Measurements from ENCODE around the gene ARRDC2.
A peak's percentile ranks its signal among the peaks of the same experiment; 100 is the strongest.
"Not testable (repeated sequence)": the region's sequence is repeated elsewhere in the genome, so short reads cannot be mapped to it uniquely, and the experiment has no call there.

The ARRDC2 gene

DNA sequence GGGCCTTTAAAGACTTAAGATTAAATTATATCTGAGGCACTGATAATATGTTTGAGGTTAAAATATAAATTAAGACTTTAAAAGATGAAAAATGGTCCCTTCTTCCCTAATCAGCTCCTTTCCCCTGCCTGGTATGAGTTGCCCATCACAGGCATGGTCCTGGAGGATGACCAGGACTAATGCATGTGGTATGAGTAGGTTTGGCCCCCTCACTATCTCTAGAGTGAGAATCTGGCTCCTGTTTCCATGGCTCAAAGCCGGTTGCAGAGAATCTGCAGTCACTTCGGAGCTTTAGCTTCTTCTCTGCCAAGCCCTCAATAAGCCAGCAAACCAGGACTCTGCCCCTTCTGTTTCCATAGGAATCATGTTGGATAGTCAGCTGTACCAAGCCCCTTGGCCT lies 24.1 kb downstream of the ARRDC2 start:
- not testable (repeated sequence) for H3K27me3 ChIP-seq (ENCODE audit: control insufficient read depth, insufficient read depth, low read length); H3K36me3 ChIP-seq (ENCODE audit: control insufficient read depth, insufficient read depth, low read length); H3K9ac ChIP-seq (ENCODE audit: low read length); H3K27ac ChIP-seq (ENCODE audit: low read depth, low read length); H3K4me1 ChIP-seq (ENCODE audit: control insufficient read depth, insufficient read depth, low read length); H3K4me3 ChIP-seq (ENCODE audit: low read length)

DNA sequence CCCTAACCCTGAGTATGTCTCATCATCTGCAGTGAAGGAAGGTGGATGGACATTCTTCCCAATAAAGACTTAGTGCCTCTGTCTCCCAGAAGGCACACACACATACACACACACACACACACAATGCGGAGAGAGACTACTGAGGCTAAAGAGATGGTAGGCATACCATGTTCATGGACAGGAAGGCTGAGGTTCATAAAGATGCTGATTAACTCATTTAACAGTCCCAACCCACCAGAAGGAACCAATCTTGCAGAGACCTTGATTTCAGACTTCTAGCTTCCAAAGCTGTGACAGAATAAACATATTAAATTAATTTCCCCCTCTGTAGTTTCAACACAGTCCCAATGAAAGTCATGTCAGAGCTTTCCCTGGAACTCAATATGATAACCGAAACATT lies 33.1 kb downstream of the ARRDC2 start:
- H3K27me3 ChIP-seq (ENCODE audit: control insufficient read depth, insufficient read depth, low read length), result no peaks in the 10 kb centered on the region
- H3K36me3 ChIP-seq (ENCODE audit: control insufficient read depth, insufficient read depth, low read length), result no peaks in the 10 kb centered on the region

DNA sequence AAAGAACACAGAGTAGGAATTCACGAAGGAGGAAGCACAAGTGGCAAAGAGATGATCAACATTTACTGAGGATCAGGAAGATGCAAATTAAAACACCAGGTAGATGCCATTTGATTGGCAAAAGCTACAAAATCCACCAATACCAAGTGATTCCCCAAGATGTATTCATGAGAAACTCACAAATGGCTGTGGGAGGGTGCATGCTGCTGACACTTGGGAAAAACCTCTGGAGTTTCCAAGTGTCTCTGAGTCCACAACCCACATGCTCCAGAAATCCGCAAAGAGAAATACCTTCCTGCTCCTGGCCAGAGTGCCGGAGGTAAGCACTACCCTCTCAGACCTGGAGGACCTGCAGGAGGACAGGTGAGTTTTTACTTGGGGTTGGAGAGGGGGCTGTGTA lies 35.7 kb downstream of the ARRDC2 start:
- H3K4me3 ChIP-seq (ENCODE audit: low read length), result no peak overlapping the region
- no peak overlapping the region for H3K27ac ChIP-seq (ENCODE audit: low read depth, low read length)
- H3K27me3 ChIP-seq (ENCODE audit: control insufficient read depth, insufficient read depth, low read length), result no peaks in the 10 kb centered on the region
- H3K9ac ChIP-seq (ENCODE audit: low read length), result no peak overlapping the region
- no peaks in the 10 kb centered on the region for H3K4me1 ChIP-seq (ENCODE audit: control insufficient read depth, insufficient read depth, low read length)
- no peaks in the 10 kb centered on the region for H3K36me3 ChIP-seq (ENCODE audit: control insufficient read depth, insufficient read depth, low read length)

More for the DNA sequence above, 33.1 kb downstream of the ARRDC2 start:
- no peak overlapping the region for H3K9ac ChIP-seq (ENCODE audit: low read length)
- H3K4me3 ChIP-seq (ENCODE audit: low read length), result no peak overlapping the region
- no peak overlapping the region for H3K27ac ChIP-seq (ENCODE audit: low read depth, low read length)
- H3K4me1 ChIP-seq (ENCODE audit: control insufficient read depth, insufficient read depth, low read length), result no peaks in the 10 kb centered on the region

DNA sequence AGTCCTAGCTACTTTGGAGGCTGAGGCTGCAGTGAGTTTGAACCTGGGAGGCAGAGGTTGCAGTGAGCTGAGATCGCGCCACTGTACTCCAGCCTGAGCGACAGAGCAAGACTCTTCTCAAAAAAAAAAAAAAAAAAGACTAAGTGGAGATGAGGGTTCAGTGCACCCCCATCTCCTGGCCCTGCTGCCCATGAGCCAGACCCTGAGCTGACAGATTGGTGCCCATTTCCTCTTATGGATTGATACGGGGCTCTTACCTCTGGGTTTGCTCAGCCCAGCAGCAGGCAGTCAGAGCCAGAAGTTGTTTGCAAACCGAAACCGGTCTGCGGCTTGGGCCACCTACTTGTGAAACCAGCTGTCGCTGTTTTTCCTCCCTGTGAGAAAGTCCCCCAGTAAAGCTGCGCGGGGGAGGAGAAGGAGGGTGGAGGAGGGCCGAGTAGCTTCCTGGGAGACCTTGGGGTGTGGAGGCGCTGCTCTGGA lies 36.9 kb downstream of the ARRDC2 start:
- H3K27me3 ChIP-seq (ENCODE audit: control insufficient read depth, insufficient read depth, low read length), result no peaks in the 10 kb centered on the region
- H3K4me3 ChIP-seq (ENCODE audit: low read length), result peak overlapping the region; percentile 57
- H3K9ac ChIP-seq (ENCODE audit: low read length), result no peak overlapping the region
- H3K4me1 ChIP-seq (ENCODE audit: control insufficient read depth, insufficient read depth, low read length), result peaks cover 3% of the 10 kb centered on the region
- H3K27ac ChIP-seq (ENCODE audit: low read depth, low read length), result peak overlapping the region; percentile 19
- H3K36me3 ChIP-seq (ENCODE audit: control insufficient read depth, insufficient read depth, low read length), result no peaks in the 10 kb centered on the region

DNA sequence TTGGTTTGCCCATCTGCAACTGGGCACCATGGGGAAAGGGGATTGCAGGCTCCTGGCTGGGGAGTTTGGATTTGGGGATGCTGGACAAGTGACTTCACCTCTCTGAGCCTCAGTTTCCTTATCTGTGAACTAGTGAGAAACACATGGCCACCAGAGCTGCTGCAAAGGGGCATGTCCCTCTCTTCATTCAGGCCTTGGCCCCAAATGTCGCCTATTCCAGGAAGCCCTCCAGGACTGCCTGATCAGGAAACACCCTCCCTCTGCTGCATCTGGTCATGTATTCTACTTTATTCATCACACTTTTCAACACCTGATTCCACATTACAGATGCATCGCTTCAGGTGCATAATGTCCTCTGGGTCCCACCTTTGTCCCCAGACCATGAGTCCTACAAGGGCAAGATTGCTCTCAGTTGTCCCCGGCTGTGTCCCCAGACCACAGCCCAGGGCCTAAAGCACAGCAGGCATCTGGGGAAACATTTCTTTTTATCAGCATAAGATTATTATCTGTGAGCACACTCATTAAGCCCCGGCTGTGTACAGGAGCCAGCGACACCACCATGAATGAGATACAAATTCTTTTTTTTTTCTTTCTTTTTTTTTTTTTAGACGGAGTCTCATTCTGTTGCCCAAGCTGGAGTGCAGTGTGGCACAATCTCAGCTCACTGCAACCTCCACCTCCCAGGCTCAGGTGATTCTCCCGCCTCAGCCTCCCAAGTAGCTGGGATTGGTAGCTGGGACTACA lies 37.5 kb downstream of the ARRDC2 start:
- Histone ChIP-seq H3K4me3 (ENCODE audit: low read length) (peak overlapping the region; percentile 57), H3K27ac (ENCODE audit: low read depth, low read length) (peak overlapping the region; percentile 19), H3K9ac (ENCODE audit: low read length) (no peak overlapping the region)

DNA sequence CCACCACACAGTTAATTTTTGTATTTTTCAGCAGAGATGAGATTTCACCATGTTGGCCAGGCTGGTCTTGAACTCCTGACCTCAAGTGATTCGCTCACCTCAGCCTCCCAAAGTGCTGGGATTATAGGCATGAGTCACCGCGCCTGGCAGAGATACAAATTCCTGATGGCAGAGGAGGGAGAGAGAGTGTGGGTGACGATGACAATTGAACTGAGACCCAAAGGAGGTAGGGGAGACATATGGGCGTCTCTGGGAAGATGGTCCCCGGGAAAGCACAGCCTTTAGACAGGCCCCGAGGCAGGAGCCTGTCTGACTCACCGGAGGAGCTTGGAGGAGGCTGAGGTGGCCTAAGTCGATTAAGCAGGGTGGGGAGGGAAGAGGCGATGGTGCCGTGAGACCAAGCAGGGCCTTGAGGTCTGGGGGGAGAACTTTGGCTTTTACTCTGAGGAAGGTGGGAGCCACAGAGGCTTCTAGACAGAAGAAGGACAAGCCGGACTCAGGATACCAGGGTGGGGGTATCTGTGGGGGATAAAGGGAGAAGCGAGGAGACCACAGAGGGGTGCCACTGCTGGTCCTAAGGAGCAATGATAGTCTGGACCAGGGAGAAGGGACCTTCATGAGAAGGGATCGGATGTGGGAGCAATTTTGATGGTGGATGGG lies 38.2 kb downstream of the ARRDC2 start:
- no peak overlapping the region for H3K9ac ChIP-seq (ENCODE audit: low read length)
- H3K36me3 ChIP-seq (ENCODE audit: control insufficient read depth, insufficient read depth, low read length), result no peaks in the 10 kb centered on the region
- no peaks in the 10 kb centered on the region for H3K27me3 ChIP-seq (ENCODE audit: control insufficient read depth, insufficient read depth, low read length)
- peaks cover 3% of the 10 kb centered on the region for H3K4me1 ChIP-seq (ENCODE audit: control insufficient read depth, insufficient read depth, low read length)
- H3K4me3 ChIP-seq (ENCODE audit: low read length), result no peak overlapping the region
- H3K27ac ChIP-seq (ENCODE audit: low read depth, low read length), result no peak overlapping the region

More for the DNA sequence above, 37.5 kb downstream of the ARRDC2 start:
- H3K36me3 ChIP-seq (ENCODE audit: control insufficient read depth, insufficient read depth, low read length), result no peaks in the 10 kb centered on the region
- no peaks in the 10 kb centered on the region for H3K27me3 ChIP-seq (ENCODE audit: control insufficient read depth, insufficient read depth, low read length)
- peaks cover 3% of the 10 kb centered on the region for H3K4me1 ChIP-seq (ENCODE audit: control insufficient read depth, insufficient read depth, low read length)

DNA sequence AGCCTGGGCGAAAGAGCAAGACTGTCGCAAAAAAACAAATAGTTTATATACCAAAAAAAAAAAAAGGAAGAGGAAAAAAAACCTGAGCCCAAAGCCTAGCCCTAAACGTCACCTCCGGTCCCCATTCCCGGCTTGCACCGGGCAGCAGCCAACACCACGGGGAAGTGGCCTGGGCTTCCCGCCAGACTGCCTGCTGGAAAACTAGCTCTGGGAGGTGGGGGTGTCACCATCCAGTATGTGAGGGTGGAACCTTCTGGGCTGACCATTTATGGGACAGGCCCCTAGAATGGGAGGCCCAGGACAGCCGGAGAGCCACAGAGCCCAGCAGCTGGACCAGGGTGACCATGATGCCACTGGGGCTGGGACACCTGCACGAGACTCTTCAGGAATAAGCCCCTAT lies 41.4 kb downstream of the ARRDC2 start:
- H3K9ac ChIP-seq (ENCODE audit: low read length), result no peak overlapping the region
- H3K4me3 ChIP-seq (ENCODE audit: low read length), result no peak overlapping the region
- H3K4me1 ChIP-seq (ENCODE audit: control insufficient read depth, insufficient read depth, low read length), result peaks cover 3% of the 10 kb centered on the region
- no peaks in the 10 kb centered on the region for H3K27me3 ChIP-seq (ENCODE audit: control insufficient read depth, insufficient read depth, low read length)
- H3K27ac ChIP-seq (ENCODE audit: low read depth, low read length), result peak overlapping the region; percentile 57
- H3K36me3 ChIP-seq (ENCODE audit: control insufficient read depth, insufficient read depth, low read length), result no peaks in the 10 kb centered on the region

DNA sequence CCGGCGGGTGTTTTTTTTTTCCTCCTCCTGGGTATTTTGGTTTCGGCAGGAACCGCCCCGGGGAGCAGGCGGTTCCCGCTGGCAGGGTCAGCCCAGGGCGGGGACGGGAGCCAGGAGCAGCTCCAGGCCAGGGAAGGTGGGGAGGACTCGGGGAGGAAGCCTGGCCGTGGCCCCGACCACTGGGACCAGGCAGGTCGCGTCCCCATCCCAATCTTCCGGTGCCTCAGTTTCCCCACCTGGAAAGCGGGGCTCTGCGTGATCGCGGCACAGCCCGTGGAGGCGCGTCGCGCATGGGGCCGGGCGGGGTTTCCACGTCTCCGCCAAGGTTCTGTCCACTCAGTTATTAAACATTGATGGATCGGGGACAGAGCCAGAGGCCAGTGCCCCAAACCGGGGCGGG lies 43.9 kb downstream of the ARRDC2 start:
- H3K27ac ChIP-seq (ENCODE audit: low read depth, low read length), result no peak overlapping the region
- peaks cover 3% of the 10 kb centered on the region for H3K4me1 ChIP-seq (ENCODE audit: control insufficient read depth, insufficient read depth, low read length)
- H3K27me3 ChIP-seq (ENCODE audit: control insufficient read depth, insufficient read depth, low read length), result no peaks in the 10 kb centered on the region
- H3K36me3 ChIP-seq (ENCODE audit: control insufficient read depth, insufficient read depth, low read length), result no peaks in the 10 kb centered on the region
- H3K9ac ChIP-seq (ENCODE audit: low read length), result no peak overlapping the region
- no peak overlapping the region for H3K4me3 ChIP-seq (ENCODE audit: low read length)

DNA sequence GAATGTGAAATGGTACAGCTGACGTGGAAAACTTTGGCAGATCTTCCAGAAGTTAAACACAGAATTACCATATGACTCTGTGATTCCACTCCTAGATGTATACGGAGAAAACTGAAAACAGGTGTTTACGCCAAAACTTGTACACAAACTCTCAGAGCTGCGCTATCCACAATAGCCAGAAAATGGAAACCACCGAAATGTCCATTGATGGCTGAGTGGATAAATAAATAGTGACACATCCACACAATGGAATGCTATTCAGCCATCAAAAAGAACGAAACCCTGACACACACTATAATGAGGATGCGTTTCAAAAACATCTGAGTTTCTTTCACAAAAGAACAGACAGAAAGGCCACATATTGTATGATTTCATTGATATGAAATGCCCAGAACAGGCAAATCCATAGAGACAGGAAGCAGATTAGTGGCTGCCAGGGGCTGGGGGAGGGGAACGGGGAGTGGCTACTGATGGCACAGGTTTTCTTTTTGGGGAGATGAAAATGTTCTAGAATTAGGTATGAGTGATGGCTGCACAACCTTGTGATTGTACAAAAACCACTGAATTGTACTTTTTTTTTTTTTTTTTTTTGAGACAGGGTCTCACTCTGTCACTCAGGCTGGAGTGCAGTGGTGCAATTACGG lies 45.7 kb downstream of the ARRDC2 start:
- Histone ChIP-seq H3K4me1 (ENCODE audit: control insufficient read depth, insufficient read depth, low read length) (peaks cover 5% of the 10 kb centered on the region), H3K27ac (ENCODE audit: low read depth, low read length) (no peak overlapping the region), H3K36me3 (ENCODE audit: control insufficient read depth, insufficient read depth, low read length) (no peaks in the 10 kb centered on the region), H3K27me3 (ENCODE audit: control insufficient read depth, insufficient read depth, low read length) (no peaks in the 10 kb centered on the region), H3K4me3 (ENCODE audit: low read length) (no peak overlapping the region), H3K9ac (ENCODE audit: low read length) (no peak overlapping the region)

DNA sequence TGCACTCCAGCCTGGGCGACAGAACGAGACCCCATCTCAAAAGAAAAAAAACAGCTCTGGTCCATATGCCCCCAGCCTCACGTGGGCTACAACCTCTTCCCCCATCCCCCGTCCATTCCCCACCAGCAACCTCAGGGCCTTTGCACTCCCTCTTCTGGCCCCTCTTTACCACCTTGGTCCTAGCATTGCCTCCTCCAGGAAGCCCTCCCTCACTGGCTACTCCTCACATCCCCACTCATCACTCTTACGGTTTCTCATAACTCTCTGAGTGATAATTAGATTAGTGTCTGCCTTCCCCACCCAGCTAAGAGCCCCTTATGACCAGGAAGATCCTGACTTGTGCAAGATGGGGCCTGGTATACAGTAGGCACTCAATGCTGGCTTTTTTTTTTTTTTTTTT lies 48.0 kb downstream of the ARRDC2 start:
- Histone ChIP-seq H3K27ac (ENCODE audit: low read depth, low read length) (no peak overlapping the region), H3K9ac (ENCODE audit: low read length) (no peak overlapping the region), H3K36me3 (ENCODE audit: control insufficient read depth, insufficient read depth, low read length) (no peaks in the 10 kb centered on the region), H3K27me3 (ENCODE audit: control insufficient read depth, insufficient read depth, low read length) (no peaks in the 10 kb centered on the region), H3K4me3 (ENCODE audit: low read length) (no peak overlapping the region), H3K4me1 (ENCODE audit: control insufficient read depth, insufficient read depth, low read length) (peaks cover 2% of the 10 kb centered on the region)

DNA sequence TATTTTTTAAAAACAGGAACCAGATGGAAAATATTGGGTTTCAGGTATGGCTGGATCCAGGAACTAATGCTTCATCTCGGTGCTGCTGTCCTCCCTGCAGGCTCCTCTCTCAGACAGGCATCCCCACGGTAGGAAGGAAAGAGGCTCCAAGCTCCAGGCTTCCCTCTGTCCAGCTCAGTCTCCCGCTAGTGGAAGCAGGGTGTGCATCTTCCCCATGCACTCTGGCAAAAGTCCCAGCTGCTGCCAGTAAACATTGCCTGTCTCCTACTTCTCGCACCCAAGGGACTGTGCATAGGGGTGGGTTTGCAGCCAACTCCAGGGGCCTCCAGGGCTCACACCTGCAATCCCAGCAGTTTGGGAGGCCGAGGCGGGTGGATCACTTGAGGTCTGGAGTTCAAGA lies 49.6 kb downstream of the ARRDC2 start:
- H3K36me3 ChIP-seq (ENCODE audit: control insufficient read depth, insufficient read depth, low read length), result no peaks in the 10 kb centered on the region
- H3K4me3 ChIP-seq (ENCODE audit: low read length), result no peak overlapping the region
- peaks cover 2% of the 10 kb centered on the region for H3K4me1 ChIP-seq (ENCODE audit: control insufficient read depth, insufficient read depth, low read length)
- H3K9ac ChIP-seq (ENCODE audit: low read length), result no peak overlapping the region
- H3K27me3 ChIP-seq (ENCODE audit: control insufficient read depth, insufficient read depth, low read length), result no peaks in the 10 kb centered on the region
- no peak overlapping the region for H3K27ac ChIP-seq (ENCODE audit: low read depth, low read length)

DNA sequence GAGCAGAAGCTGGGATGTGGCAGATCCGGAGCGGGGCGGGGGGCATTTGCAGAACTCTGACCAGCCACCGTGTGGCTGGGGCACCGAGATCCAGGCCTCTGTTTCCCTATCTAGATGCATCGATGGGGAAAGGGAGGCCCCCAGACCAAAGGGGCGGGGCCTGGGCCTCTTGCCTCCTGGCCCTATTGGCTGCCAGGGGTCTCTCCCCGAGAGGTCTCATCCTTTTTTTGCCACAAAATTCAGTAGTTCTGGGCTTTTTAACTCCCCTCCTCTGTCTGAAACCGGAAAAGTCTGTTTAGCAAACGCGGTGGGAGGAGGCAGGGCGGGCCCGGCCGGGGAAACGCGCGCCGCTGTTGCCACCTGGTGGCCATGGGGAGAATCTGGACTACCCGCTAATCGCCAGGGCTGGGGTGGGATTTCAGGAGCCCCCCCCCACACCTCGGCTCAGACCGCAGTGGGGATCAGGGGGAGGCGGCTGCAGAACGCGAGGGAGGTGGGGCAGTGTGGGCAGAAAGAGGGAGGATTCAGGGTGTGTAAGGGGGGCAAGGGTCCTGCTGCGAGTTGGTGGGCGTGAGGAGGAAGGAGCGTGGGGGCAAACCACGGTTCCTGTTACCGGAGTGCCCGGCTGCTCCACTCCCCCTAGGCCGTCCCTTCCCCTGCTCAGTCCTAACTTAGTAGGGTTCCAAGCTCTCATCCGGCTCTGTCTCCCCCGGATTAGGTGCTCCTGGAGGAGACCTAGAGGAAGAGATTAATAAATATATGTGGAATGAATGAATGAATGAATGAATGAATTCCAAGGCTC lies 50.4 kb downstream of the ARRDC2 start:
- Histone ChIP-seq H3K4me3 (ENCODE audit: low read length) (peak overlapping the region; percentile 41), H3K36me3 (ENCODE audit: control insufficient read depth, insufficient read depth, low read length) (no peaks in the 10 kb centered on the region), H3K9ac (ENCODE audit: low read length) (no peak overlapping the region), H3K27me3 (ENCODE audit: control insufficient read depth, insufficient read depth, low read length) (no peaks in the 10 kb centered on the region), H3K4me1 (ENCODE audit: control insufficient read depth, insufficient read depth, low read length) (peaks cover 2% of the 10 kb centered on the region), H3K27ac (ENCODE audit: low read depth, low read length) (peak overlapping the region; percentile 68)

Measured in rectal smooth muscle tissue (tissue), 1 donor.